Ovary (tissue), 10 donors: ENCODE results near the gene CSAG1. TPM values are rescaled to one million over a fixed set of nuclear protein-coding genes. Genes with fewer than 3 reads are reported as not detected.
"Not testable (repeated sequence)": the region's sequence is repeated elsewhere in the genome, so short reads cannot be mapped to it uniquely, and the experiment has no call there.

Experiments used
- DNase-seq, 5 donors: peaks; one replicate each; pipeline ENCODE4 v3.0.0-alpha.2; 2019 to 2020
- H3K27ac ChIP-seq, 2 donors: fragments of 200-600 bp; one replicate each; pipeline versions ENCODE4 v1.5.1 to v1.8.0; 2019 to 2022
- H3K27me3 ChIP-seq: fragments of 200-600 bp; one replicate; pipeline ENCODE4 v1.8.0; 2022
- H3K36me3 ChIP-seq: fragments of 200-600 bp; sonication (generic); one replicate; pipeline ENCODE4 v1.5.1; 2019
- H3K4me1 ChIP-seq: one replicate; pipeline ENCODE4 v1.8.1; 2013; ENCODE audit warnings: mild to moderate bottlenecking, moderate library complexity; ENCODE audit not compliant: insufficient read depth
- H3K4me3 ChIP-seq: fragments of 200-600 bp; sonication (generic); one replicate; pipeline ENCODE4 v1.5.1; 2017
- H3K9me3 ChIP-seq, 2 donors: fragments of 200-600 bp in 1 of 2; sonication (generic) in 1 of 2; one replicate each; pipeline versions ENCODE4 v1.5.1 to v1.8.1; 2013 to 2019; ENCODE audit warnings: mild to moderate bottlenecking in 1 of 2, moderate library complexity in 1 of 2
- EP300 ChIP-seq: sonication (generic); formaldehyde crosslinking; IDR thresholded peaks from one replicate; pipeline ENCODE4 v1.6.1; 2017; ENCODE audit warnings: antibody characterized with exemption
- POLR2A ChIP-seq: fragments of 450-650 bp; IDR thresholded peaks from one replicate; pipeline ENCODE4 v1.6.1; 2017; ENCODE audit warnings: antibody characterized with exemption, mild to moderate bottlenecking, moderate library complexity
- WGBS, 3 donors: extraction: QIAGEN DNeasy Blood & Tissue Kit in 1 of 3; methylation state at CpG; one replicate each; pipeline versions ENCODE4 v1.1.5 to v1.1.7; 2013 to 2017; 5-methylcytosine and 5-hydroxymethylcytosine counted together
- intact Hi-C, 4 donors: fragments of 100-400 bp; cut with DNase I; formaldehyde crosslinking; loops; one replicate each; pipeline versions ENCODE4 v1.11.0 to v1.15.1; 2022 to 2023
- long read RNA-seq, 3 donors: library from polyadenylated mRNA in 2 of 3; unstranded in 2 of 3; transcript quantifications; one replicate each; pipeline ENCODE4 v2.0.0 and lab custom pipeline, GENCODE V29; 2021 to 2026
- polyA plus RNA-seq, 2 donors: library from polyadenylated mRNA; stranded (reverse); fragments of 200-250 nt in 1 of 2; fragments of 350-450 nt in 1 of 2; fragmentation: Illumina TruSeq in 1 of 2; extraction: RNeasy Lipid Tissue Mini Kit (QIAGEN cat#74804) in 1 of 2; gene quantifications; one replicate each; pipeline ENCODE4 v1.2.3, GENCODE V29; 2013 to 2014
- total RNA-seq, 7 donors: library from RNA; depleted of rRNA in 2 of 7; stranded (reverse); fragments of >200 nt in 2 of 7; fragmentation: NEBNext Ultra II Directional in 3 of 7; extraction: Animal tissue kit (Norgen Biotek cat#: 25700) in 3 of 7; gene quantifications; one replicate each; pipeline versions ENCODE4 v1.1.0 to v1.2.4, GENCODE V29; 2016 to 2023
- TF ChIP-seq, protein P1 (sequence below), 3 donors: fragments of 450-650 bp in 2 of 3; fragments of 200-600 bp in 1 of 3; IDR thresholded peaks; one replicate each; pipeline versions ENCODE4 v1.5.1 to v1.8.0; 2016 to 2022; ENCODE audit warnings: antibody characterized with exemption in 3 of 3, mild to moderate bottlenecking in 1 of 3
- donor health status: DM: no; HTN: no; CAD: no; lungs with moderate emphysema.
- donor health status: DM: no; HTN: no; CAD: no.
- donor health status: Bipolar disorder and iron deficiency.
- donor health status: DM: yes; HTN: yes; CAD: no.
- donor health status: DM: no; HTN: no; CAD: no.
- donor health status: DM: yes; HTN: yes; CAD: no.

CSAG1 gene, protein sequence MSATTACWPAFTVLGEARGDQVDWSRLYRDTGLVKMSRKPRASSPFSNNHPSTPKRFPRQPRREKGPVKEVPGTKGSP
- total RNA-seq (not detected), polyA plus RNA-seq (not detected)
- long read RNA-seq, donor 1, result 0 reads
- long read RNA-seq, donor 2, result 0 reads
- long read RNA-seq, donor 3, result 0 reads

DNA sequence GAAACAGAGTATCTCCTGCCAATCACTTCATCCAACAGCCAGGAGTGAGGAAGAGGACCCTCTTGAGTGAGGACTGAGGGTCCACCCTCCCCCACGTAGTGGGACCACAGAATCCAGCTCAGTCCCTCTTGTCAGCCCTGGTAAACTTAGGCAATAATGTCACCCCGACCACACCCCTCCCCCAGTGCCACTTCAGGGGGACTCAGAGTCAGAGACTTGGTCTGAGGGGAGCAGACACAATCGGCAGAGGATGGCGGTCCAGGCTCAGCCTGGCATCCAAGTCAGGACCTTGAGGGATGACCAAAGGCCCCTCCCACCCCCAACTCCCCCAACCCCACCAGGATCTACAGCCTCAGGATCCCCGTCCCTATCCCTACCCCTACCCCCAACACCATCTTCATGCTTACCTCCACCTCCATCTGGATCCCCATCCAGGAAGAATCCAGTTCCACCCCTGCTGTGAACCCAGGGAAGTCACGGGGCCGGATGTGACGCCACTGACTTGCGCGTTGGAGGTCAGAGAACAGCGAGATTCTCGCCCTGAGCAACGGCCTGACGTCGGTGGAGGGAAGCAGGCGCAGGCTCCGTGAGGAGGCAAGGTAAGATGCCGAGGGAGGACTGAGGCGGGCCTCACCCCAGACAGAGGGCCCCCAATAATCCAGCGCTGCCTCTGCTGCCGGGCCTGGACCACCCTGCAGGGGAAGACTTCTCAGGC, at the start of gene CSAG1, which contains the start of gene MAGEA12:
TSS of gene CSAG1 (minus strand) at position 461 of the 715 bp plus-strand sequence. CDS start 1,261 bp downstream, outside the sequence.
TSS of gene MAGEA12 (plus strand) at position 497 of the 715 bp plus-strand sequence. CDS start 2,405 bp downstream, outside the sequence.
- intact Hi-C loops, result no loop called here
- 83 to 90% (median 88%) methylated on average over 16 to 20 of the region's 21 CpGs for WGBS, 3 donors
- TF ChIP-seq EP300 (no peak), POLR2A (no peak)
- TF ChIP-seq, protein P1, sequence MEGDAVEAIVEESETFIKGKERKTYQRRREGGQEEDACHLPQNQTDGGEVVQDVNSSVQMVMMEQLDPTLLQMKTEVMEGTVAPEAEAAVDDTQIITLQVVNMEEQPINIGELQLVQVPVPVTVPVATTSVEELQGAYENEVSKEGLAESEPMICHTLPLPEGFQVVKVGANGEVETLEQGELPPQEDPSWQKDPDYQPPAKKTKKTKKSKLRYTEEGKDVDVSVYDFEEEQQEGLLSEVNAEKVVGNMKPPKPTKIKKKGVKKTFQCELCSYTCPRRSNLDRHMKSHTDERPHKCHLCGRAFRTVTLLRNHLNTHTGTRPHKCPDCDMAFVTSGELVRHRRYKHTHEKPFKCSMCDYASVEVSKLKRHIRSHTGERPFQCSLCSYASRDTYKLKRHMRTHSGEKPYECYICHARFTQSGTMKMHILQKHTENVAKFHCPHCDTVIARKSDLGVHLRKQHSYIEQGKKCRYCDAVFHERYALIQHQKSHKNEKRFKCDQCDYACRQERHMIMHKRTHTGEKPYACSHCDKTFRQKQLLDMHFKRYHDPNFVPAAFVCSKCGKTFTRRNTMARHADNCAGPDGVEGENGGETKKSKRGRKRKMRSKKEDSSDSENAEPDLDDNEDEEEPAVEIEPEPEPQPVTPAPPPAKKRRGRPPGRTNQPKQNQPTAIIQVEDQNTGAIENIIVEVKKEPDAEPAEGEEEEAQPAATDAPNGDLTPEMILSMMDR (IDR thresholded peaks at IDR 0.05), result no peak
- Histone ChIP-seq H3K4me1 (no peaks in the 10 kb centered on the region), H3K4me3 (no peak within 1 kb of the TSS), H3K36me3 (no peaks in the 10 kb centered on the region), H3K9me3 (no peaks in the 10 kb centered on the region), H3K27ac (no peak within 1 kb of the TSS), H3K27me3 (no peaks in the 10 kb centered on the region)
- peak in 2 of 5 donors; percentile 8 to 19 for DNase-seq

DNA sequence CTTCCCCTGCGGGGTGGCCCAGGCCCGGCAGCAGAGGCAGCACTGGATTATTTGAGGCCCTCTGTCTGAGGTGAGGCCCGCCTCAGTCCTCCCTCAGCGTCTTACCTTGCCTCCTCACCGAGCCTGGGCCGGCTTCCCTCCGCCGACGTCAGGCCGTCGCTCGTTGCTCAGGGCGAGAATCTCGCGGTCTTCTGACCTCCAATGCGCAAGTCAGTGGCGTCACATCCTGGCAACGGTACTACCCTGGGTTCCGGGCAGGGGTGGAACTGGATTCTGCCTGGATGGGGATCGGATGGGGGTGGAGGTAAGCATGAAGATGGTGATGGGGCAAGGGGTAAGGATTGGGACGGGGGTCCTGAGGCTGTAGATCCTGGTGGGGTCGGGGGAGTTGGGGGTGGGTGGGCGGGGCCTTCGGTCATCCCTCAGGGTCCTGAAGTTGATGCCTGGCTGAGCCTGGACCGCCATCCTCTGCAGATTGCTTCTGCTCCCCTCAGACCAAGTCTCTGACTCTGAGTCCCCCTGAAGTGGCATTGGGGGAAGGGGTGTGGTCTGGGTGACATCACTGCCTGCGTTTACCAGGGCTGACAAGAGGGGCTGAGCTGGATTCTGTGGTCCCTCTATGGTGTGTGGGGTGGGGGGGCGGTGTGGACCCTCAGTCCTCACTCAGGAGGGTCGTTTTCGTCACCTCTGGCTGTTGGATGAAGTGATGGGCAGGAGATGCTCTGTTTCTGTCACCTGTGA, 36.2 kb upstream of the CSAG1 start, which contains the start of gene MAGEA6:
TSS of gene MAGEA6 (minus strand) at position 141 of the 741 bp plus-strand sequence. CDS start 2,039 bp downstream, outside the sequence.
- H3K9me3 ChIP-seq, H3K27me3 ChIP-seq, H3K4me3 ChIP-seq, H3K36me3 ChIP-seq, H3K4me1 ChIP-seq, H3K27ac ChIP-seq, DNase-seq, intact Hi-C loops: not testable (repeated sequence)
- WGBS, 3 donors, result 66% methylated on average over 2 of the region's 29 CpGs; no CpG with 5 or more reads in 2 of the 3 donors

DNA sequence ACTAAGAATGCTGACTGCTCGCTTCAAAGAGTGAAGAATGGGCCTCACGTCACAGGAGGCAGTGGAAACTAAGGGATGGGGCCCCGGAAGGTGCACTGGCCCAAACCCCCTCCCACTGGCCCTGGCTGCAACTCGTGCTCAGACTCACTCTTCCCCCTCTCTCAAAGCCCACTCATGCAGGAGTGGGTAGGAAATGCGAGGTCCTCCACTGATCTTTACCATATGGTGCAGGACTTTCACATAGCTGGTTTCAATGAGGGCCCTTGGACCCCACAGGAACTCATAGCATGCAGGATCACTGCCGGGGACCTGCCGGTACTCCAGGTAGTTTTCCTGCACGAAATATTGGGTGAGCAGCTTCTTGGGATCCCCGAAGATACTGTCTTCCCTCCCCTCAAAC, 33.0 kb upstream of the CSAG1 start:
- H3K27me3 ChIP-seq, H3K36me3 ChIP-seq, H3K9me3 ChIP-seq, intact Hi-C loops, H3K4me1 ChIP-seq, H3K27ac ChIP-seq, H3K4me3 ChIP-seq: not testable (repeated sequence)
- peak in 1 of 5 donors; percentile 1 for DNase-seq
- 63 to 64% (median 63%) methylated on average over 9 of the region's 9 CpGs for WGBS, 3 donors

DNA sequence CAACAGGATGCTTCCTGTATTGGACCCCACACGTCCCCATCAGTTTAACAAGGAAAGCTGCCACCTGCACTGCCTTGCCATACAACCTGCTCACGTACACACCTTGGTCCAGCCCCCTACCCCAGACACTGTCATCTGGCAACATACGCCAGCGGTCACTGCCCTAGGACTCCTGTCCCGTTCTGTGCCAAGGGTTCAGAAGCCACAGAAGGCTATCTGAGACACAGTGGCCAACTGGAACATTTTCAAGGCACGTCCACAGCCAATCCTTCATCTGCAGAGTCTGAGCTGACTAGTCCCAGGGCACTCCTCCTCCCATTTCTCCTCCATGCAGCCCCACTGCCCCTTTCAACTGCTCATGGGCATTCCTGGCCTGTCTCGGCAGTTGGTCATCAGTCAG, 28.1 kb upstream of the CSAG1 start:
- intact Hi-C loops, result not testable (repeated sequence)

DNA sequence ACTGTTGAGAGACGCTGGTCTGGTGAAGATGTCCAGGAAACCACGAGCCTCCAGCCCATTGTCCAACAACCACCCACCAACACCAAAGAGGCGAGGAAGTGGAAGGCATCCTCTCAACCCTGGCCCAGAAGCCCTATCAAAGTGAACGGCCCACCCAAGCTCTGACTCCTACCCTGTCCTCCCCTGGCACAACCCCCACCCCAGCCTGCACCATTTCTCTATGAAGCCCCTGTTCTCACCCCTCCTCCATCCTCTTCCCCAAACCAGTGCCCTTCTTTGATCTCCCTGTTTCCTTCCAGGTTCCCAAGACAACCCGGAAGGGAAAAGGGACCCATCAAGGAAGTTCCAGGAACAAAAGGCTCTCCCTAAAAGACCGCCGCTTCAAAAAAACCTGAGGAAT, 26.0 kb upstream of the CSAG1 start:
- intact Hi-C loops, H3K27ac ChIP-seq, H3K36me3 ChIP-seq, H3K27me3 ChIP-seq, DNase-seq, H3K9me3 ChIP-seq, H3K4me1 ChIP-seq, H3K4me3 ChIP-seq: not testable (repeated sequence)
- WGBS, 3 donors, result 70 to 77% (median 72%) methylated on average over 5 to 6 of the region's 7 CpGs

More for the DNA sequence above, 28.1 kb upstream of the CSAG1 start:
- not testable (repeated sequence) for H3K4me3 ChIP-seq, H3K4me1 ChIP-seq, H3K9me3 ChIP-seq, H3K27ac ChIP-seq, H3K36me3 ChIP-seq, DNase-seq, H3K27me3 ChIP-seq
- 80% methylated on average over 3 of the region's 7 CpGs; no CpG with 5 or more reads in 2 of the 3 donors for WGBS, 3 donors

DNA sequence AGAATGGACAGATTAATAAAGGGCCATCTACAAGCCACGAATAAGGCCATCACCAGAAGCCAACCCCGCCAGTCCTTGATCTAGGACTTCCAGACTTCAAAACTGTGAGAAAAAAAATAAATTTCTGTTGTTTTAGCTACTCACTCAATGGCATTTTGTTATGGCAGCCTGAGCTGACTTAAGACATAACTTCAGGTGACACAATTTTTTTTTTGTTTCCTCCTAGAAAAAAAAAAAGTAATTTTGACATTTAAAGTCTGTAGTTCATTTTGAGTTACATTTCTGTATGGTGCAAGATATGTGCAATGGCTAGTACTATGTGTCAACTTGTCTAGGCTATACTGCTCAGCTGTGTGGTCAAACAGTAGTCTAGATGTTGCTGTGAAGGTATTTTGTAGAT, 25.4 kb upstream of the CSAG1 start, which contains the start of gene CSAG3:
TSS of gene CSAG3 (plus strand) at position 301 of the 400 bp plus-strand sequence.
- H3K27ac ChIP-seq, H3K36me3 ChIP-seq, H3K4me1 ChIP-seq, H3K27me3 ChIP-seq, DNase-seq, H3K9me3 ChIP-seq, intact Hi-C loops, H3K4me3 ChIP-seq: not testable (repeated sequence)
- WGBS, 3 donors, result no CpG with 5 or more reads among the region's 2 CpGs

DNA sequence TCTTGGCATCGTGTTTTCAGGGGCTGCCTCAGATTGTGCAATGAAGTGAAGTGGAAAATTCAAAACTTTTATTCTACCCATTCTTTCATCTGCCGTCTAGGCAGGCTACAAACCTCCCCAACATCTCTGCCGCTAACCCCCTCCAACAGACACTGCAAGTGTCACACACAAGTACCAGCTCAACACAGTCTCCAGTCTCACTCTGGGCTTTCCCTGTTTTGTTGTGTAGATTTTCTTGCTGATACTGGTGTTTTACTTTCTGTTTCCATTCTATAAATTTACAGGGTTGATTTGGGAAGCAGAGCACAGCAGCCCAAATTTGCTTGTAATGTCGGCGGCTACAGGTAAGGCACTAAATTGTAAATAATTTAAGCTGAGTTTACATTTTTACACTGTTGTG, 21.4 kb upstream of the CSAG1 start:
- H3K27ac ChIP-seq, H3K4me3 ChIP-seq, H3K9me3 ChIP-seq, H3K27me3 ChIP-seq, DNase-seq, intact Hi-C loops, H3K36me3 ChIP-seq, H3K4me1 ChIP-seq: not testable (repeated sequence)
- no CpG with 5 or more reads among the region's 5 CpGs for WGBS, 3 donors

DNA sequence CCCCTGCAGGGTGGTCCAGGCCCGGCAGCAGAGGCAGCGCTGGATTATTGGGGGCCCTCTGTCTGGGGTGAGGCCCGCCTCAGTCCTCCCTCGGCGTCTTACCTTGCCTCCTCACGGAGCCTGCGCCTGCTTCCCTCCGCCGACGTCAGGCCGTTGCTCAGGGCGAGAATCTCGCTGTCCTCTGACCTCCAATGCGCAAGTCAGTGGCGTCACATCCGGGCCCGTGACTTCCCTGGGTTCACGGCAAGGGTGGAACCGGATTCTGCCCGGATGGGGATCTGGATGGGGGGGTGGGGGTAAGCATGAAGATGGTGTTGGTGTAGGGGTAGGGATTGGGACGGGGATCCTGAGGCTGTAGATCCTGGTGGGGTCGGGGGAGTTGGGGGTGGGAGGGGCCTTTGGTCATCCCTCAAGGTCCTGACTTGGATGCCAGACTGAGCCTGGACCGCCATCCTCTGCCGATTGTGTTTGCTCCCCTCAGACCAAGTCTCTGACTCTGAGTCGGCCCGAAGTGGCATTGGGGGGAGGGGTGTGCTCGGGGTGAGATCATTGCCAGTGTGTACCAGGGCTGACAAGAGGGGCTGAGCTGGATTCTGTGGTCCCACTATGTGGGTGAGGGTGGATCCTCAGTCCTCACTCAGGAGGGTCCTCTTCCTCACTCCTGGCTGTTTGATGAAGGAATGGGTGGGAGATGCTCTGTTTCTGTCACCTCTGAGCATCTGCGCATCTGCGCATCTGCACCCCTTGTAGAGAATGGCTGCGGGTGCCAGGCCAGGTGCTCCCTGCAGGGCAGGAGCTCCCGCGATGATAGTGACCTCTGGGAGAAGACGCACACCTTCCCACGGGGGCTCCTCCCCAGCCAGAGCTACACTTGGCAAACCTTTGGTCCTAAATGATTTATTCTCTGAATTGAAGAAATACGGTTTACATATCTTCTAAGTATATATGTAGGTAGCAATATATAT, 20.4 kb upstream of the CSAG1 start, which contains the start of gene MAGEA2:
TSS of gene MAGEA2 (minus strand) at position 157 of the 965 bp plus-strand sequence. CDS start 2,479 bp downstream, outside the sequence.
- H3K27ac ChIP-seq, H3K4me1 ChIP-seq, H3K27me3 ChIP-seq, DNase-seq, H3K4me3 ChIP-seq, intact Hi-C loops, H3K9me3 ChIP-seq, H3K36me3 ChIP-seq: not testable (repeated sequence)
- WGBS, 3 donors, result no CpG with 5 or more reads among the region's 35 CpGs
